Endodermal cell (in vitro differentiated cells): ENCODE results near the gene PRIM1. TPM values are rescaled to one million over a fixed set of nuclear protein-coding genes. Genes with fewer than 3 reads are reported as not detected.

Source experiments
- DNase-seq: peaks from one replicate; pipeline ENCODE4 v3.0.0-alpha.2; 2017
- H3K27ac ChIP-seq: 2 replicates; pipeline ENCODE4 v1.5.1; 2013; ENCODE audit warnings: mild to moderate bottlenecking, low read depth, low read length, moderate library complexity
- H3K27me3 ChIP-seq: 2 replicates; pipeline ENCODE4 v1.6.1; 2013; ENCODE audit warnings: mild to moderate bottlenecking, low read length, moderate library complexity; ENCODE audit not compliant: insufficient read depth, control insufficient read depth, poor library complexity, severe bottlenecking
- H3K36me3 ChIP-seq: 2 replicates; pipeline ENCODE4 v1.7.0; 2013; ENCODE audit warnings: mild to moderate bottlenecking, low read length, moderate library complexity; ENCODE audit not compliant: control insufficient read depth, insufficient read depth
- H3K4me1 ChIP-seq: one replicate; pipeline ENCODE4 v1.7.0; 2013; ENCODE audit warnings: low read length; ENCODE audit not compliant: control insufficient read depth, insufficient read depth
- H3K4me3 ChIP-seq: 2 replicates; pipeline ENCODE4 v1.5.1; 2013; ENCODE audit warnings: mild to moderate bottlenecking, low read length, moderate library complexity
- H3K9ac ChIP-seq: 2 replicates; pipeline ENCODE4 v1.6.1; 2013; ENCODE audit warnings: mild to moderate bottlenecking, low read length, moderate library complexity; ENCODE audit not compliant: poor library complexity, severe bottlenecking; ENCODE audit errors: extremely low read depth
- H3K9me3 ChIP-seq: 2 replicates; pipeline ENCODE4 v1.6.1; 2013; ENCODE audit warnings: mild to moderate bottlenecking, low read length, moderate library complexity; ENCODE audit not compliant: control insufficient read depth
- H3K27ac Mint-ChIP-seq: 2 replicates; pipeline ENCODE4 v1.8.0; 2020; ENCODE audit warnings: mixed read lengths
- H3K27me3 Mint-ChIP-seq: 2 replicates; pipeline ENCODE4 v1.8.0; 2021; ENCODE audit warnings: mild to moderate bottlenecking, mixed read lengths; ENCODE audit not compliant: insufficient read depth
- H3K36me3 Mint-ChIP-seq: 2 replicates; pipeline ENCODE4 v1.8.0; 2020; ENCODE audit warnings: low read depth, mixed read lengths
- H3K4me1 Mint-ChIP-seq: 2 replicates; pipeline ENCODE4 v1.8.0; 2020; ENCODE audit warnings: mixed read lengths
- H3K4me3 Mint-ChIP-seq: 2 replicates; pipeline ENCODE4 v1.8.0; 2020; ENCODE audit warnings: mild to moderate bottlenecking, moderate library complexity, mixed read lengths
- H3K9me3 Mint-ChIP-seq: 2 replicates; pipeline ENCODE4 v1.8.0; 2020; ENCODE audit warnings: mild to moderate bottlenecking, mixed read lengths
- WGBS, 2 experiments: methylation state at CpG; one replicate each; pipeline versions ENCODE4 v1.1.5 to v1.1.7; 2013; ENCODE audit warnings: missing lambda C conversion rate in 2 of 2, mixed read lengths in 1 of 2; ENCODE audit not compliant: insufficient coverage in 1 of 2, insufficient read length in 1 of 2; 5-methylcytosine and 5-hydroxymethylcytosine counted together
- total RNA-seq, 2 donors: library from RNA; stranded (reverse); fragmentation: NEBNext Ultra II Directional in 1 of 2; extraction: Animal tissue kit (Norgen Biotek cat#: 25700) in 1 of 2; gene quantifications; 2 replicates in 1 of 2; 3 replicates in 1 of 2; pipeline ENCODE4 v1.2.1, GENCODE V29; 2021
- TF ChIP-seq, protein P1 (sequence below): fragments of 200-600 bp; sonication (generic); conservative IDR thresholded peaks from 2 replicates; pipeline ENCODE4 v1.5.0; 2021; ENCODE audit warnings: antibody characterized with exemption, mild to moderate bottlenecking

Gene PRIM1
- total RNA-seq, 2 donors from 2014 or later: 34.8 to 44.2 TPM

DNA sequence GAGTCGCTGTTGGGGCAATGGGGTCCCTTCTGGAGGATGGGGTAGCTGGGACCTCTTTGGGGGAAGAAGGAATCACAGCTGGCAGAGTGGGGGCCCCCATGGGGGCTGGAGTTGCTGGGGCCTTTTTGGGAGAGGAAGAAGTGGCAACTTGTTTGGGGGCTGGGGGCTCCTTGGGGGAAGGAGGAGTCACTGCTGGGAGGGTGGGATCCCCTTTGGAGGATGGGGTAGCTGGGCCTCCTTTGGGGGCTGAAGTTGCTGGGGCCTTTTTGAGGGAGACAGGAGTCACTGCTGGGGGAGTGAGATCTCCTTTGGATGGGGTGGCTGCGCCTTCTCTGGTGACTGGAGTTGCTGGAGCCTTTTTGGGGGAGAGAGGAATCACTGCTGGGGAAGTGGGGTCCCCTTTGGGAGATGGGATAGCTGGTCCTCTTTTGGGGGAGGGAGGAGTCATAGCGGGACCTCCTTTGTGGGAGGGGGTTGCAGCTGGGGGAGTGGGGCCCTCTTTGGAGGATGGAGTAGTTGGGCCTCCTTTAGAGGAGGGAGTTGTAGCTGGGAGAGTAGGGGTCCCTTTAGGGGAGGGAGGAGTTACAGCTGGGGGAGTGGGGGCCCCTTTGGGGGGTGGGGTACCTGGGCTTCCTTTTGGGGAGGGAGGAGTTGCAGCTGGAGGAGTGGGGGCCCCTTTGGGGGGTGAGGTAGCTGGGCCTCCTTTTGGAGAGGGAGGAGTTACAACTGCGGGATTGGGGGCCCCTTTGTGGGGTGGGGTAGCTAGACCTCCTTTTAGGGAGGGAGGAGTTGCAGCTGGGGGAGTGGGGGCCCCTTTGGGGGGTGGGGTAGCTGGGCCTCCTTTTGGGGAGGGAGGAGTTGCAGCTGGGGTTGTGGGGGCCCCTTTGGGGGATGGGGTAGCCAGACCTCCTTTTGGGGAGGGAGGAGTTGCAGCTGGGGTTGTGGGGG, 34.9 kb downstream of the PRIM1 start:
- peaks cover 45% of the 10 kb centered on the region for H3K4me1 Mint-ChIP-seq
- no peak for DNase-seq
- Histone ChIP-seq H3K36me3 (peaks cover 82% of the 10 kb centered on the region), H3K4me3 (no peak overlapping the region), H3K9ac (no peak overlapping the region), H3K27me3 (no peaks in the 10 kb centered on the region), H3K4me1 (no peaks in the 10 kb centered on the region), H3K9me3 (no peaks in the 10 kb centered on the region), H3K27ac (no peak overlapping the region)
- peaks cover 80% of the 10 kb centered on the region for H3K36me3 Mint-ChIP-seq
- H3K9me3 Mint-ChIP-seq: no peaks in the 10 kb centered on the region
- no peak overlapping the region for H3K4me3 Mint-ChIP-seq
- no peaks in the 10 kb centered on the region for H3K27me3 Mint-ChIP-seq
- peak overlapping the region; percentile 48 for H3K27ac Mint-ChIP-seq
- TF ChIP-seq, protein P1, sequence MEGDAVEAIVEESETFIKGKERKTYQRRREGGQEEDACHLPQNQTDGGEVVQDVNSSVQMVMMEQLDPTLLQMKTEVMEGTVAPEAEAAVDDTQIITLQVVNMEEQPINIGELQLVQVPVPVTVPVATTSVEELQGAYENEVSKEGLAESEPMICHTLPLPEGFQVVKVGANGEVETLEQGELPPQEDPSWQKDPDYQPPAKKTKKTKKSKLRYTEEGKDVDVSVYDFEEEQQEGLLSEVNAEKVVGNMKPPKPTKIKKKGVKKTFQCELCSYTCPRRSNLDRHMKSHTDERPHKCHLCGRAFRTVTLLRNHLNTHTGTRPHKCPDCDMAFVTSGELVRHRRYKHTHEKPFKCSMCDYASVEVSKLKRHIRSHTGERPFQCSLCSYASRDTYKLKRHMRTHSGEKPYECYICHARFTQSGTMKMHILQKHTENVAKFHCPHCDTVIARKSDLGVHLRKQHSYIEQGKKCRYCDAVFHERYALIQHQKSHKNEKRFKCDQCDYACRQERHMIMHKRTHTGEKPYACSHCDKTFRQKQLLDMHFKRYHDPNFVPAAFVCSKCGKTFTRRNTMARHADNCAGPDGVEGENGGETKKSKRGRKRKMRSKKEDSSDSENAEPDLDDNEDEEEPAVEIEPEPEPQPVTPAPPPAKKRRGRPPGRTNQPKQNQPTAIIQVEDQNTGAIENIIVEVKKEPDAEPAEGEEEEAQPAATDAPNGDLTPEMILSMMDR: no peak
- WGBS, 2 experiments: 86 to 99% methylated on average over 1 to 4 of the region's 4 CpGs

DNA sequence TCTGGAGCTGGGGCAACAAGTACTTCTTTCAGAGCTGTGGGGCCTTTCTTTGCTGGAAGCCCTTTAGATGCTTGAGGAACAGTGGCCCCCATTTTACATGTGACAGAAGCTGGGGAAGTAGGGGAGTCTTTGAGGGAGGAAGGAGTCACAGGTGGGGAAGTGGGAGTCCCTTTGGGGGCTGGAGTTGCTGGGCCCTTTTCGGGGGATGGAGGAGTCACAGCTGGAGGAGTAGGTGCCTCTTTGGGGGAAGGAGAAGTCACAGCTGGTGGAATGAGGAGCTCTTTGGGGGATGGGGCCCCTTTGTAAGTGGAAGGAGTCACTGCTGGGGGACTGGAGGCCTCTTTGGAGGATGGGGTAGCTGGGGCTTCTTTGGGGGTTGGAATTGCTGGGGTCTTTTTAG, 35.7 kb downstream of the PRIM1 start:
- H3K36me3 Mint-ChIP-seq: peaks cover 79% of the 10 kb centered on the region
- no peaks in the 10 kb centered on the region for H3K27me3 Mint-ChIP-seq
- Histone ChIP-seq H3K4me1 (no peaks in the 10 kb centered on the region), H3K36me3 (peaks cover 81% of the 10 kb centered on the region), H3K9me3 (no peaks in the 10 kb centered on the region), H3K4me3 (no peak overlapping the region), H3K27me3 (no peaks in the 10 kb centered on the region), H3K27ac (no peak overlapping the region), H3K9ac (no peak overlapping the region)
- TF ChIP-seq, protein P1: no peak
- 96% methylated on average over 1 of the region's 1 CpG; no CpG with 5 or more reads in 1 of the 2 experiments for WGBS, 2 experiments
- H3K4me1 Mint-ChIP-seq: peaks cover 38% of the 10 kb centered on the region
- H3K27ac Mint-ChIP-seq: peak overlapping the region; percentile 62
- H3K9me3 Mint-ChIP-seq: no peaks in the 10 kb centered on the region
- no peak for DNase-seq
- no peak overlapping the region for H3K4me3 Mint-ChIP-seq

DNA sequence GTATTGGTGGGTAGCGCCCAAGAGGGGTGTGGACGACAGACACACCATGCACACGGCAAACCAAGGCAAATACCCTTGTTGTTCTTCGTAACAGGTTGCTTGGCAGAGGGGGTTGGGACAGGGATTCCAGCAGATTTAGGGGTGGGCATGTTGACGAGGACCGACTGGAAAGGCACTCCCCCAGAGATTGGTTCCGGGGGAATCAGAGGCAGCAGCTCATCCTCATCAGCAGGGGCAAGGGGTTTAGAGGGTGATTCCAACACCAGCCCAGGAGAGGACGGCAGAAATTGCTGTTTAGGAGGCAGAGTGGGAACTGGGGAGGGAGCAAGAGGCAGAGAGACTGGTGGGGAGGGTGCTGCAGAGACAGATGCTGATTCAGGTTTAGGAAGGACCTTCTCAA, 36.3 kb downstream of the PRIM1 start:
- Histone ChIP-seq H3K4me3 (no peak overlapping the region), H3K9me3 (no peaks in the 10 kb centered on the region), H3K9ac (no peak overlapping the region), H3K36me3 (peaks cover 81% of the 10 kb centered on the region), H3K27ac (no peak overlapping the region), H3K4me1 (no peaks in the 10 kb centered on the region), H3K27me3 (no peaks in the 10 kb centered on the region)
- H3K27ac Mint-ChIP-seq: peak overlapping the region; percentile 62
- no peak overlapping the region for H3K4me3 Mint-ChIP-seq
- H3K36me3 Mint-ChIP-seq: peaks cover 77% of the 10 kb centered on the region
- H3K27me3 Mint-ChIP-seq: no peaks in the 10 kb centered on the region
- H3K4me1 Mint-ChIP-seq: peaks cover 31% of the 10 kb centered on the region
- TF ChIP-seq, protein P1: no peak
- no peaks in the 10 kb centered on the region for H3K9me3 Mint-ChIP-seq
- DNase-seq: no peak
- 90 to 96% methylated on average over 6 to 8 of the region's 8 CpGs for WGBS, 2 experiments
